ACC112 (cell line): ENCODE data around the gene PFDN1.

Experiments used
- H2AFZ ChIP-seq: fragments of 200-600 bp; sonication (generic); one replicate; pipeline ENCODE4 v1.6.0; 2017; ENCODE audit warnings: antibody characterized with exemption, low read length; ENCODE audit not compliant: unreplicated experiment
- H3K27ac ChIP-seq: fragments of 200-600 bp; sonication (generic); 2 replicates; pipeline ENCODE4 v1.5.1; 2014; ENCODE audit warnings: low read depth, mild to moderate bottlenecking, antibody characterized with exemption, low read length, moderate library complexity
- H3K27me3 ChIP-seq: fragments of 200-600 bp; sonication (generic); 2 replicates; pipeline ENCODE4 v1.6.1; 2014; ENCODE audit warnings: mild to moderate bottlenecking, antibody characterized with exemption, low read length, moderate library complexity, mixed read lengths; ENCODE audit not compliant: insufficient read depth
- H3K36me3 ChIP-seq: fragments of 200-600 bp; sonication (generic); 2 replicates; pipeline ENCODE4 v1.6.1; 2016; ENCODE audit warnings: mild to moderate bottlenecking, antibody characterized with exemption, low read length, moderate library complexity, mixed read lengths; ENCODE audit not compliant: insufficient read depth
- H3K4me1 ChIP-seq: fragments of 200-600 bp; sonication (generic); one replicate; pipeline ENCODE4 v1.6.1; 2016; ENCODE audit warnings: low read length, mixed read lengths; ENCODE audit not compliant: insufficient read depth, unreplicated experiment, control insufficient read depth
- H3K4me3 ChIP-seq: fragments of 200-600 bp; sonication (generic); 2 replicates; pipeline ENCODE4 v1.5.1; 2014; ENCODE audit warnings: mild to moderate bottlenecking, low read depth, low read length
- H3K79me2 ChIP-seq: fragments of 200-600 bp; sonication (generic); one replicate; pipeline ENCODE4 v1.6.0; 2016; ENCODE audit warnings: low read length; ENCODE audit not compliant: control insufficient read depth, unreplicated experiment, insufficient read depth

PFDN1 gene

GRCh38 chr5:140312791-140313189 lies 9.9 kb upstream of the PFDN1 start:
- H3K4me1 ChIP-seq = peaks cover 49% of the 10 kb centered on the region
- peak overlapping the region; percentile 97 for H3K27ac ChIP-seq
- no peak overlapping the region for H2AFZ ChIP-seq
- no peaks in the 10 kb centered on the region for H3K27me3 ChIP-seq
- H3K36me3 ChIP-seq = no peaks in the 10 kb centered on the region
- H3K4me3 ChIP-seq = no peak overlapping the region
- no peaks in the 10 kb centered on the region for H3K79me2 ChIP-seq

DNA sequence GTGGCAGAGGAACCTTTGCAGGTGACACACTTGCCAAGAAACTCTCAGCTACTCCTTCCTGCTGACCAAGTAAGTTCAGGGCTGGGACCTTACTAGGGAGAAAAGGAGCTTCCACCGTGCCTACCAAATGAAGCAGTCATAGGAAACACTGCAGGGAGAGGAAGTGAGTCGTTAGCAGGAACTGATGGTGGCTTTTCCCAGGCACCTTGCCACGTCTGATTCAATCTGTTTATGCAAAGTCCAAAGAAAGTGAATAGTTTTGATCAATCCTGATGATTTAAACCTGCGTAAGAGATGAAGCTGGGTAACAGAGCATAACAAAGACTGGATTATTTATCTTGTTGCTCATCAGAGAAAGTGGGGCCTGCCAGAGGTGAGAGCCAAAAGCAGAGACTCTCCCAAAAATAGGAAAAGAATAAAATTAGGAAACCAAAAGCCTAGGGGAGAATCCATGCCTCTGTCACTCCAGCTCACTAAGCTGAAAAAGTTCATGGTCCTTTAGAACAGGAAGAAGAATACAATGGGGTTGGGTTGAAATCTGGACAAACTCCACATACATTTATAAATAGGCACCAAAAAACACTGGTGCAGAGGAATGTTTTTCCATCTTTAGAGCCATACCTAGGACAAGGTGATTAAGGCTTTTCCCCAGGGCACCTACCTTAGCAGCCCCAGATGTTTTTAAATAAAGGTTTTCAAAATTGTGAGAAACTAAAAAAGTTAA lies 9.3 kb upstream of the PFDN1 start:
- Histone ChIP-seq H3K79me2 (no peaks in the 10 kb centered on the region), H3K27ac (peak overlapping the region; percentile 97), H2AFZ (no peak overlapping the region)

DNA sequence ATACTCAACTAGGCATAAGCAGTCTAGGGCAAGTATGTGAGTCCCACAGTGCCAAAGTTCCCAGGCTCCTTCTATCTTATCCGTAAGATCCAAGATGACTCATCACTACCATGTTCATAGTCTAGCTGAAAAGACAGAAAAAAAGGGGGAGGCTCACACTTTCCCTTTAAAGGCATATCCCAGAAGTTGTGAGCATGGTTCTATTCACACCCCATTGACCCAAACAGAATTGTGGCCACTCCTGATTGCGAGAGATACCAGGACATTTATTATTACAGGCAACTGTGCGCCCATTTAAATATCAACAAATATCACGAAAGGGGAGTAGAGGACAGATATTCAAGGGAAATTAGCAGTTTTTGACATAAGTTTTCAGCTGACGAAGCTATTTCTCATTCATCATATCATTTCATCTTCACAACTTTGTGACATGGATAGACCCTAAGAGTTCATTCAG lies 8.1 kb upstream of the PFDN1 start:
- Histone ChIP-seq H3K27me3 (no peaks in the 10 kb centered on the region), H3K4me3 (no peak overlapping the region), H3K36me3 (no peaks in the 10 kb centered on the region), H3K4me1 (peaks cover 44% of the 10 kb centered on the region), H2AFZ (no peak overlapping the region), H3K27ac (peak overlapping the region; percentile 97), H3K79me2 (no peaks in the 10 kb centered on the region)

More for the DNA sequence above, 9.3 kb upstream of the PFDN1 start:
- Histone ChIP-seq H3K4me3 (no peak overlapping the region), H3K27me3 (no peaks in the 10 kb centered on the region), H3K36me3 (no peaks in the 10 kb centered on the region), H3K4me1 (peaks cover 44% of the 10 kb centered on the region)

GRCh38 chr5:140310434-140310833 lies 7.5 kb upstream of the PFDN1 start:
- Histone ChIP-seq H3K4me1 (peaks cover 44% of the 10 kb centered on the region), H2AFZ (no peak overlapping the region), H3K27ac (peak overlapping the region; percentile 97), H3K79me2 (no peaks in the 10 kb centered on the region), H3K27me3 (no peaks in the 10 kb centered on the region), H3K4me3 (no peak overlapping the region), H3K36me3 (no peaks in the 10 kb centered on the region)

- Histone ChIP-seq H3K27ac (peak overlapping the region; percentile 97), H3K79me2 (no peaks in the 10 kb centered on the region), H3K36me3 (no peaks in the 10 kb centered on the region), H3K4me1 (peaks cover 44% of the 10 kb centered on the region), H3K4me3 (no peak overlapping the region), H2AFZ (no peak overlapping the region), H3K27me3 (no peaks in the 10 kb centered on the region)
These were observed 6.9 kb upstream of the PFDN1 start for GRCh38 chr5:140309706-140310249.

DNA sequence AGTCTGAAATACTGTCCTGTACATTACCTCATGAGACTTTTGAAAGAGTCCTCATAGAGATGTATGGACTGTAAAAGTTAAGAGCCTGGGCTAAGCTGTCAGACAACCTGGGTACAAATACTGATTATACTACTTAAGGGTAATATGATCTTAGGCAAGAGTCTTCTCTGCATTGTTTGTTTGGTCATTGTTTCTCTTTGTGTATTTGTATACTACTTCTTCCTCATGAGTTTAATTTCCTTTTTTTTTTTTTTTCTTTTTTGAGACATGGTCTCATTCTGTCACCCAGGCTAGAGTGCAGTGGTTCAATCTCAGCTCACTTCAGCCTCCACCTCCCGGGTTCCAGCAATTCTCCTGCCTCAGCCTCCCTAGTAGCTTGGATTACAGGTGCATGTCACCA lies 2.6 kb upstream of the PFDN1 start:
- H3K4me3 ChIP-seq = no peak overlapping the region
- peaks cover 28% of the 10 kb centered on the region for H3K4me1 ChIP-seq
- H3K27ac ChIP-seq = no peak overlapping the region
- no peaks in the 10 kb centered on the region for H3K27me3 ChIP-seq
- peaks cover 23% of the 10 kb centered on the region for H3K79me2 ChIP-seq
- H3K36me3 ChIP-seq = 0 out of 2 replicates have a peak, but pooled peaks cover 2% of the 10 kb centered on the region
- H2AFZ ChIP-seq = no peak overlapping the region

DNA sequence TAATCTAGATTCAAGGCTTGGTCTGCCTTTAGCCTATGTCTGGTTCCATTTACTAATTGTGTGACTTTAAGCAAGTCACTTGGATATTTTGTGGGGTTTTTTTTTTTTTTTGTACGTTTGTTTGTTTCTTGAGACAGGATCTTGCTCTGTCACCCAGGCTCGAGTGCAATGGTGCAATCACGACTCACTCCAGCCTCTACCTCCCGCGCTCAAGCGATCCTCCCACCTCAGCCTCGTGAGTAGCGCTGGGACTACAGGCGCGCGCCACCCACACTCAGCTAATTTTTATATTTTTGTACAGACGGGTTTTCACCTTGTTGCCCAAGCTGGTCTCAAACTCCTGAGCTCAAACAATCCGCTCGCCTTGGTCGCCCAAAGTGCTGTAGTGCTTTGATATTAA lies 1.1 kb upstream of the PFDN1 start:
- no peak overlapping the region for H2AFZ ChIP-seq
- no peak overlapping the region for H3K27ac ChIP-seq
- H3K4me1 ChIP-seq = peaks cover 30% of the 10 kb centered on the region
- peaks cover 32% of the 10 kb centered on the region for H3K79me2 ChIP-seq
- no peak overlapping the region for H3K4me3 ChIP-seq
- 0 out of 2 replicates have a peak, but pooled peaks cover 5% of the 10 kb centered on the region for H3K36me3 ChIP-seq
- H3K27me3 ChIP-seq = no peaks in the 10 kb centered on the region

GRCh38 chr5:140301136-140301535 lies 1.8 kb downstream of the PFDN1 start:
- Histone ChIP-seq H2AFZ (no peak overlapping the region), H3K36me3 (0 out of 2 replicates have a peak, but pooled peaks cover 5% of the 10 kb centered on the region), H3K4me1 (peaks cover 58% of the 10 kb centered on the region), H3K27me3 (no peaks in the 10 kb centered on the region), H3K27ac (no peak overlapping the region), H3K4me3 (peak overlapping the region; percentile 9; the same call in 1 of the 2 replicates), H3K79me2 (peaks cover 49% of the 10 kb centered on the region)

DNA sequence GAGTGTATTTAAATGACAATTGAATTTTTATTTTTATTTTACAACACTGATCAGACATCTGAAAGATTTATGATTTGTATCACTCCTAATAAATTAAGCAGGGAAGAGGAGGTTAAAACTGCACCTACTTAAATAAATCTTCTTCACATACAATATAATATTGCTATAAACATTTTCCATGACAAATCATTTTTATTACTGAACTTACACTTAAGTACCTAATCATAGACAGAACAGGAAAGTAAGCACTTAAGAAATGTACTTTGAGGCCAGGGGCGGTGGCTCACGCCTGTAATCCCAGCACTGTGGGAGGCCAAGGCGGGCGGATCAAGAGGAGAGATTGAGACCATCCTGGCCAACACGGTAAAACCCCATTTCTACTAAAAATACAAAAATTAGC lies 3.8 kb downstream of the PFDN1 start:
- Histone ChIP-seq H3K27ac (peak overlapping the region; percentile 87), H3K79me2 (peaks cover 64% of the 10 kb centered on the region)

GRCh38 chr5:140298183-140298601 lies 4.7 kb downstream of the PFDN1 start:
- peak overlapping the region; percentile 87 for H3K27ac ChIP-seq
- no peaks in the 10 kb centered on the region for H3K27me3 ChIP-seq
- peaks cover 82% of the 10 kb centered on the region for H3K4me1 ChIP-seq
- peak overlapping the region; percentile 25; the same call in 1 of the 2 replicates for H3K4me3 ChIP-seq
- no peak overlapping the region for H2AFZ ChIP-seq
- peaks cover 73% of the 10 kb centered on the region for H3K79me2 ChIP-seq
- H3K36me3 ChIP-seq = 0 out of 2 replicates have a peak, but pooled peaks cover 5% of the 10 kb centered on the region

More for the DNA sequence above, 3.8 kb downstream of the PFDN1 start:
- Histone ChIP-seq H3K27me3 (no peaks in the 10 kb centered on the region), H3K4me1 (peaks cover 77% of the 10 kb centered on the region), H2AFZ (no peak overlapping the region), H3K4me3 (no peak overlapping the region), H3K36me3 (0 out of 2 replicates have a peak, but pooled peaks cover 5% of the 10 kb centered on the region)

DNA sequence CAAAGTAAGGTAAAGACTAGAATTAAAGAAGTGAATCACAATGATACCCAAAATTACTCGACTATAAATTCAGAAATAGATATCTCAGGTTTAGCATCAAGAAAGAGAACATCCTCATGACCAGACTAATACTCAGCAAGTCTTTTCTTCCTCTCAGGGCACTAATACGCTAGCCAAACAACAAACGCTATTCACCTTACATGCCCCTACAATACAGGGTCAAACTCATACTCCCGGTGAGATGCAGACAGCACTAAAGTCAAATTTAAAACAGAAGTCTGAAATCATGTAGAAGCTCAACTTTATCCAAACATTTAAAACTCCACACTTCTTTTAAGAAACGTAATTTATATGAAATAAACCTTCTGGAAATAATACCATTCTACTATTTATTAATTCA lies 5.6 kb downstream of the PFDN1 start:
- Histone ChIP-seq H3K4me1 (peaks cover 90% of the 10 kb centered on the region), H3K4me3 (no peak overlapping the region), H3K27ac (peak overlapping the region; percentile 87), H2AFZ (no peak overlapping the region), H3K27me3 (no peaks in the 10 kb centered on the region), H3K79me2 (peaks cover 73% of the 10 kb centered on the region), H3K36me3 (0 out of 2 replicates have a peak, but pooled peaks cover 5% of the 10 kb centered on the region)
